ENCODE results near the gene UPK3A. TPM values are rescaled to one million over a fixed set of nuclear protein-coding genes. Genes with fewer than 3 reads are reported as not detected.

UPK3A gene
- total RNA-seq, 4 donors from 2014 or later, result not detected

- no peak overlapping the region for H3K27ac ChIP-seq
- peaks cover 12% of the 10 kb centered on the region for H3K4me1 ChIP-seq
- no peaks in the 10 kb centered on the region for H3K36me3 ChIP-seq
- H3K4me3 ChIP-seq, result no peak overlapping the region
- no peak for TF ChIP-seq CTCF (IDR thresholded peaks at IDR 0.05)
- TF ChIP-seq POLR2A (IDR thresholded peaks at IDR 0.05), result no peak
- TF ChIP-seq POLR2AphosphoS5 (IDR thresholded peaks at IDR 0.05), result no peak
- no peak for TF ChIP-seq EP300 (IDR thresholded peaks at IDR 0.05)
- no peaks in the 10 kb centered on the region for H3K9me3 ChIP-seq
- WGBS, result 66% methylated on average over 8 of the region's 9 CpGs
- H3K27me3 ChIP-seq, result no peaks in the 10 kb centered on the region
- DNase-seq (ENCODE audit: low spot score in 2 of 2), result no peak
These were observed 10.7 kb downstream of the UPK3A start for GRCh38 chr22:45295492-45295891.

GRCh38 chr22:45296628-45297297 lies 12.0 kb downstream of the UPK3A start:
- no peak for DNase-seq (ENCODE audit: low spot score in 2 of 2)
- Histone ChIP-seq H3K27me3 (no peaks in the 10 kb centered on the region), H3K4me3 (no peak overlapping the region), H3K36me3 (no peaks in the 10 kb centered on the region), H3K4me1 (peaks cover 5% of the 10 kb centered on the region), H3K9me3 (no peaks in the 10 kb centered on the region), H3K27ac (no peak overlapping the region)
- no peak for TF ChIP-seq POLR2AphosphoS5 (IDR thresholded peaks at IDR 0.05)
- TF ChIP-seq EP300 (IDR thresholded peaks at IDR 0.05), result no peak
- TF ChIP-seq CTCF (IDR thresholded peaks at IDR 0.05), result no peak
- no peak for TF ChIP-seq POLR2A (IDR thresholded peaks at IDR 0.05)
- 65% methylated on average over 10 of the region's 13 CpGs for whole genome bisulfite sequencing

GRCh38 chr22:45298934-45299505 lies 14.3 kb downstream of the UPK3A start:
- Histone ChIP-seq H3K4me1 (no peaks in the 10 kb centered on the region), H3K9me3 (no peaks in the 10 kb centered on the region), H3K4me3 (no peak overlapping the region), H3K27me3 (no peaks in the 10 kb centered on the region), H3K36me3 (no peaks in the 10 kb centered on the region), H3K27ac (no peak overlapping the region)
- no peak for TF ChIP-seq POLR2AphosphoS5 (IDR thresholded peaks at IDR 0.05)
- no peak for TF ChIP-seq EP300 (IDR thresholded peaks at IDR 0.05)
- TF ChIP-seq POLR2A (IDR thresholded peaks at IDR 0.05), result no peak
- TF ChIP-seq CTCF (IDR thresholded peaks at IDR 0.05), result no peak
- 87% methylated on average over 14 of the region's 15 CpGs for WGBS
- no peak for DNase-seq (ENCODE audit: low spot score in 2 of 2)

- no peaks in the 10 kb centered on the region for H3K36me3 ChIP-seq
- no peak overlapping the region for H3K27ac ChIP-seq
- H3K27me3 ChIP-seq, result no peaks in the 10 kb centered on the region
- DNase-seq (ENCODE audit: low spot score in 2 of 2), result no peak
- no peaks in the 10 kb centered on the region for H3K9me3 ChIP-seq
- no peaks in the 10 kb centered on the region for H3K4me1 ChIP-seq
- 70% methylated on average over 8 of the region's 8 CpGs for WGBS
- no peak overlapping the region for H3K4me3 ChIP-seq
- TF ChIP-seq CTCF (IDR thresholded peaks at IDR 0.05), result no peak
- TF ChIP-seq POLR2A (IDR thresholded peaks at IDR 0.05), result no peak
- TF ChIP-seq EP300 (IDR thresholded peaks at IDR 0.05), result no peak
- TF ChIP-seq POLR2AphosphoS5 (IDR thresholded peaks at IDR 0.05), result no peak
These were observed 18.0 kb downstream of the UPK3A start for GRCh38 chr22:45302751-45303150.

GRCh38 chr22:45303181-45303580 lies 18.4 kb downstream of the UPK3A start:
- WGBS, result 73% methylated on average over 7 of the region's 7 CpGs
- no peaks in the 10 kb centered on the region for H3K4me1 ChIP-seq
- DNase-seq (ENCODE audit: low spot score in 2 of 2), result no peak

More at GRCh38 chr22:45303181-45303580, 18.4 kb downstream of the UPK3A start:
- no peak for TF ChIP-seq CTCF (IDR thresholded peaks at IDR 0.05)
- TF ChIP-seq POLR2AphosphoS5 (IDR thresholded peaks at IDR 0.05), result no peak
- no peak for TF ChIP-seq EP300 (IDR thresholded peaks at IDR 0.05)
- TF ChIP-seq POLR2A (IDR thresholded peaks at IDR 0.05), result no peak
- no peak overlapping the region for H3K27ac ChIP-seq
- no peak overlapping the region for H3K4me3 ChIP-seq
- H3K9me3 ChIP-seq, result no peaks in the 10 kb centered on the region
- H3K27me3 ChIP-seq, result no peaks in the 10 kb centered on the region
- no peaks in the 10 kb centered on the region for H3K36me3 ChIP-seq
